GM19372 (cell line): Measurements from ENCODE around the gene ODF2.
"Not testable (repeated sequence)": the region's sequence is repeated elsewhere in the genome, so short reads cannot be mapped to it uniquely, and the experiment has no call there.

Experiments used
- ATAC-seq: cut with Tn5 transposase; IDR thresholded peaks from one replicate; pipeline ENCODE4 v1.9.1; 2021; ENCODE audit warnings: mild to moderate bottlenecking, low read depth, moderate library complexity; ENCODE audit not compliant: unreplicated experiment

ODF2 gene

DNA sequence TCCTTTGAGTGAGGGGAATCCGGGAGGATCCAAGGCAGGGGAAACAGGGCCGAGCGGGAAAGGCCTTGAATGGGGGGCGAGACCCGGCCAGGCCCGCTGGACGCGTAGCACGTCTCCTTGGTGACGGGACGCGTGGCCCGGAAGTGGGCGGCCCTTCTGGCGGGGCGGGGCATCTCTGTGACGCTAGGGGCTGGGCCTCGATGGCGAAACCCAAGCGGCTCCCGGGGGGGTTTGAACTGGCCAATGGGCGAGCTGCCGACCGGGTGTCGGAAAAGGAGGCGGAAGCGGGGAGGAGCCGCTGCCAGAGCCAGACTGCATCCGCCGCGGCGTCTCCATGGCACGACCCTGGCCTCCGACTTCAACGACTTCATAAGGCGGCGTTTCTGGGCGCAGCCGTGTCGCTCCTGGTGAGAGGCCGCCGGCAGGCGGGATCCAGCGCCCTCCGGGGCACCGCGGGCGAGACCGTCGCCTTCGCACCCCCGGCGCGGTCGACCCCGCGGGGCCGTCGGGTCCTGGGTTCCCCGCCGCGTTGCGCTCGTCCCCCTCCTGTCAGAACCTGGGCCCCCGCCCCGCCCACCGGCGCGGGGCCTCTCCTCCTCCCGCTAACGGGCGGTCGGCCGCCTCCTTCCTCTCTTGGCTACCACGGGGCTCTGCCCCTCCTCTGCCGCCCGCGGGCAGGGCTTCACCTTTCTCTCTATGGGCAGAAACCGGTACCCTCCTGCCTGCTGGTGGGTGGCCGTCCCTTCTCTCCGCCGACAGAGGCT, at the start of gene ODF2:
Gene ODF2 (plus strand): TSS at position 158 of the 764 bp plus-strand sequence. CDS start 86 bp downstream, at position 244.
- peak; percentile 89 for ATAC-seq

DNA sequence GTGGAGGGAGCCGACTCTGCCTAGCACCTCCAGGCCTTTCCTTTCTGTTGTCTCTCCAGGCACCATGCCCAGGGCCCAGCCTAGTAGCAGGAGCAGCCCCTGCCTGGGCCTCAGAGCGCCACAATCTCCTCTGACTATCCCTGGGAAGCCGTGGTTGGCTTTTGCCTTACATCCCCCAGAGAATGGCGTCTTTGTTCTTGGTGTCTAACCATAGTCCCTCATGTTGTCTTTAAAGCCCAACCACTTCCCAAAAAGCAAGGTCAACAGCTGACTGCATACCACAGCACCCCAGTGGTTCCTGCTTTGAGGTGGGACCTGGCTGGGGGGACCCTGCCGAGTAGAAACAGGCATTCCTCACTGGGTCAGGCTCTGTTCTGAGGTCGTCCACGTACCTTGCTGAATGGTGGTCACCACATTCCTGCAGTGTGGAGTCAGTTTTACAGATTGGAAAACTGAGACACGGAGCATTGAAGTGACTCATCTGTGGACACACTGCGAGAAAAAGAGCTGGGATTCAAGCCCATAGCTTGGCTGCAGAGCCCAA, 48.9 kb upstream of the ODF2 start:
- no peak for ATAC-seq

DNA sequence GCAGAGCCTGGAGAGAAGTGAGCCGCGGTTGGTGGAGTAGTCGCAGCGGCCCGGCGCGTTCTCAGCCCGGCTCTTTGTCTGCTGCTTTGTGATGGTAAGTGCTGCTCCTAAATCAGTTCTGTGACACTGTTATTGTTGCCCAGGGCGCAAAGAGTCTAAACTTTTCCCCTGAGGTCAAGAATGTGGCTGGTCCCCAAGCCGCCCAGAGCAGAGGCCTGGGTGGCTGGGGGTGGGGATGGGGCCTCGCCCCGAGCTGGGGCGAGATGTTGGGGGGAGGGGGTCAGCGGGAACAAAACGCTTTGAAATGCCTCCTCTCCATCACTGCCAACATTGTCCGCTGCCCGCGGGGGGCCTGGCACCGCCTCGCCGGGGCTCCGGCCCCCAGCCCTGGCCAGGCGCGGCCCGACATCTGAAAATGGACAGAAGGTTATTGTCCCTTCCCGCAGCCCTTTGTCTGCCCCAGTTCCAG, 46.8 kb upstream of the ODF2 start:
- ATAC-seq = no peak

DNA sequence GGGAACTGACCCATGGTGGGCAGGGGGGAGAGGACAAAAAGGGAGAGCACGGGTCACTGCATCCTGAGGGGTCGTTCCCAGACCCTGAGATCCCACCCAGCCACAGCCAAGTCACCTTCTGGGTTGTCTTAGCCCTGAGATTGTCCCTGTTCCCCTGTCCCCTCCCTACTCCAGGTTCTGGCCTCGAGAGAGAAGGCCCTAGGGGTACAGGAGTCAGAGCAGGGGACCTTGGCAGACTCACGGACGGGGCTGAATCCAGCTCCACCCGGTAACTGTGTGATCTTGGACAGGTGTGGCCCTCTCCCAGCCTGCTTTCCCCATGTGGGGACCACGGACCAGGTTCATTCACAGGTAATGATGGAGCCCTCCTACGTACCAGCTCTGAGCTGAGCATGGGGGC, 46.4 kb upstream of the ODF2 start:
- ATAC-seq = no peak

DNA sequence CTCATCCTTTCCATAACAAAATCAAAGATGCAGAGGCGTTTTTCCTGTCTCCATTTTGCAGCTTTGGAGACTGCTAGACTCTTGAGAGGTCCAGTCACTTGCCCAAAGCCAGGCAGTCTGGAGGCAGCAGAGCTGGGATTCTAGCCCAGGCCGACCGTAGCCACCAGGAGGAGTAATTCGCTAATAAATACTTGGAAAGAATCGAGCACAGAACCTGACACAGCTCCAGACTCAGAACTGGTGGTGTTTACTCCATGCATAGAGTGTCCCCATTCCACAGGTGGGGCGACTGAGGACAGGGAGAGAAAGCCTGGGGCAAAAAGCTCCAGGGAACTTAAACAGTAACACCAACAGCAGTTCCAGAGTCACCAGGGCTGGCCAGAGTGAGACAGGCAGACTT, 45.8 kb upstream of the ODF2 start:
- ATAC-seq = no peak

DNA sequence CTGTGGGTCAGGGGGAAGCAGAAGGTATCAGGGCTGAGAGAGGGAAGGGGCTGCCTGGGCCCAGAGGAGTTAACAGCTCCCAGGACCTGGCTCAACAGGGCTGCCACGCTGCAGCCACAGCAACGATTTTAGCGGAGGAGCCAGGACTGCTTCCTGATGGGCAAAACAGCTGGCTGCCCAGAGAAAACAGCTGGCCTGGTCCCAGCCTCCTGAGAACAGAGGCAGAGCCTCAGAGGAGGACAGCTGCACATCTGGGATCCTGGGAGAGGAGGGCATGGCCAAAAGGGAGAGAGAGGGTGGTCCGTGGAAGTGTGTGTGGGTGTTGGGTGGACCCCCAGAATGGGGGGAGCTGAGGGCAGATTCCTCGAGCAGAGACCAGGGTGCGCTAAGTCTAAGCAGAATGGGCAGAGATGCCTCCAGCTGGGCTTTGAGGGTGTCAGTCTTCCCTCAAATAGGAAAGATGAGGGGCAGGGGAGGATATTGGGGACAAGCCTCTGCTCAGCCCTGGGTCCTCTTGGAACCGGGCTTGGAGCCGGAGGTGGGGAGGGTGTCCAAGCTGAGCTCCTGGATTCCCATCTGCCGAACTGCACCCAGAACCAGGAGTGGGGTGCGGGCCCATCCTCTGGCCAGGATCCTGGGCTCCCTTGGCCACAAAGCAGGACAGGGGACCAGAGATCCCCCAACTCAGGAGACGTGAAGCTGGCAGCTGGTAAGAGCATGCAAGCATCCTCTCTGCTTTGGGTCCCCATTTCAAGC, 44.3 kb upstream of the ODF2 start:
- ATAC-seq = no peak

DNA sequence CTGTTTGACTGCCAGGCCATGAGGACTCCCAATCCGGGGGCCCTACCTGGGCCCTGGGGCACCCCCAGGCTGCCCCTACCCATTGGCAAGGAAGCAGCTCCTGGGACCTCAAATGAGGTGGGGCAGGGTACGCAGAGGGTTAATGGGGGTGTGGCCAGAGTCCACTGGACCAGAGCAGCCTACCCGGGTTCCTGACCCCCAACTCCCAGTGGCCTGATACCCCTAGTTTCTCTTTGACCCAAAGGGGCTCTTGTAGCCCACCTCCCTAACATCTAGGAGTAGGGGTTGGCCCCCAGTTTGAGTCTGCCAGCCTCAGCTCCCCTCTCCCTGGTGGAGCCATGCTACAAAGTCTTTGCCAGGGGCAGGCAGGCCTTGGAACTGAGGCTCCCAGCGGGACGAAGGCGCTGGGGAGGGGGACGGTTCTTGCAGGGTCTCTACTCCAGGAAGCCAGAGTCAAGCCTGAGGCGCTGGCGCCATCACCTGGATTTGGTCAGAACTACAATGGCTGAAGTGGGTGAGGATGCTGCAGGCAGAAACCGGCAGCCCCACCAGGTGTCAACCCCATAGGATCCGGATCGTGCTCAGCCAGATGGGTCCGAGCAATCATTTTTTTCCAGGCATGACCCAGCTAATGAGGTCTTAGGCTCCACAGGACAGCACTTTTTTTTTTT, 43.6 kb upstream of the ODF2 start:
- ATAC-seq = no peak

DNA sequence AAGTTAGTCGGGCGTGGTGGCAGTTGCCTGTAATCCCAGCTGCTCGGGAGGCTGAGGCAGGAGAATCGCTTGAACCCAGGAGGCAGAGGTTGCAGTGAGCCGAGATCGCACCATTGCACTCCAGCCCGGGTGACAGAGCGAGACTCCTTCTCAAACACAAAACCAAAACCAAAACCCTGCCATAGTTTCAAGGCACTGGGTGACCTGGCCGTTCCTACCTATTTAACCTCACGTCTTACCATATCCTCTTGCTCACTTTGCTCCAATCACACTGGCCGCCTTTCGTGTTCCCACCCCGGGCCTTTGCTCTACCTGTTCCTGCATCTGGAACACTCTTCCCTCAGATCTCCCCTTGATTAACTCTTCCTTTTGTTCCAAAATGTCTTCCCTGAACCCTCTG, 42.1 kb upstream of the ODF2 start:
- ATAC-seq = not testable (repeated sequence)

DNA sequence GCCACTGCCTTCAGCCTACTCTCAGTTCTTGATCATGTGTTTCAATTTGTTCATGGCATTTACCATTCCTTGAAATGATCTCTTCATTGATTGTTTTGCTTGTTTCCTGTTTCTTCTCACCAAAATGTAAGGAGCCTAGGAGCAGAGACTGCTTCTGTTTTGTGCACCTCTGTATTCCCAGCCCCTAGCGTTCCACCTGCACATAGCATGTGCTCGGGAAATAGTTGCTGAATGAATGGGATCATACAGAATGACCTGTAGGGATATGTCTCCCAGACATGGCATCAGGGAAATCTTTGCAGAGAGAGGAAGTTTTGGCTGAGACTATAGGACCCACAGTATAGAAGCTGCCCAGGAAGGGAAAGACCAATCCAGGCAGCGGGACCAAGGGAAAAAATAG, 41.3 kb upstream of the ODF2 start:
- ATAC-seq = no peak

DNA sequence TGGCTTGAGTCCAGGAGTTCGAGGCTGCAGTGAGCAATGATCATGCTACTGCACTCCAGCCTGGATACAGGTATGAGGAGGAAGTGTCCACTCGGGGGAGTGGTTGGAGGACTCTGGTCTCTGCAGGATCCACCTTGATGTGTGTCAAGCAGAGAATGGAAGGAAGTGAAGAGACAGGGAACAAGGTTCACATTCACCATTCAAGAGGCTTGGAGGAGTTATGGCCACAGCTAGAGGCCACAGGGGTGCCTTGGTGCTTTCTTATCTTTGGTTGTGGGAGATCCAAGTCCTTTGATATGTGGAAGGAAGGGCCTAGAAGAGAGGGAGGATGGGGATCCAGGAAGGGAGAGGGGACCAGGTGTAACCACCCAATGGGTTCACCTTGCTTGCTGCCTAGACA, 40.5 kb upstream of the ODF2 start:
- ATAC-seq = no peak

DNA sequence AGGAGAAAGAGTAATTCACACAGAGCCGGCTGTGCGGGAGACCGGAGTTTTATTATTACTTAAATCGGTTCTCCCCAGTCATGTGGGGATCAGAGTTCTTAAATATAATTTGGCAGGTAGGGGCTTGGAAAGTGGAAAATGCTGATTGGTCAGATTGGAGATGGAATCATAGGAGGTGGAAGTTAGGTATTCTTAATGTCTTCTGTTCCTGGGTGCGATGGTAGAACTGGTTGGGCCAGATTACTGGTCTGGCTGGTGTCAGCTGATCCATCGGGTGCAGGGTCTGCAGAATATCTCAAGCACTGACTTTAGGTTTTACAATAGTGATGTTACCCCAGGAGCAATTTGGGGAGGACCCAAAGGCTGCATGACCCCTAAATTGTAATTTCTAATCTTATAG, 39.8 kb upstream of the ODF2 start:
- no peak for ATAC-seq

DNA sequence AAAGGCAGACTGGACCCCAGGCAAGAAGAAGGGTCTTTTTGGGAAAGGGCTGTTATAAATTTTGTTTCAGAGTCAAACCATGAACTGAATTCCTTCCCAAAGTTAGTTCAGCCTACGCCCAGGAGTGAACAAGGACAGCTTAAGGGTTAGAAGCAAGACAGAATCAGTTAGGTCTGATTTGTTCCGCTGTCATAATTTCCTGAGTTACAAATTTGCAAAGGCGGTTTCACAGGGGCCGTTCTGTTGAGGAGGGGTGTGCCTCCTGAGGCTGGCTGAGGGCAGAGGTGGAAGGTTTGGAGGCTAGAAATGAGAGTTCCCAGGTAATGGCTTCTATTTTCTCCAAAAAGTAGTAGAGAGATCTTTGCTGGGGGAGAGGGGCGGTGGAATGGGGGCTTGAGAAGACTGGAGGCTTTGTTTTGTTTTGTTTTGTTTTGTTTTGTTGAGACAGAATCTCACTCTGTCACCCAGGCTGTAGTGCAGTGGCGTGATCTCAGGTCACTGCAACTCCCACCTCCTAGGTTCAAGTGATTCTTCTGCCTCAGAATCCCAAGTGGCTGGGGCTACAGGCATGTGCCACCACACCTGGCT, 39.3 kb upstream of the ODF2 start:
- ATAC-seq = no peak

DNA sequence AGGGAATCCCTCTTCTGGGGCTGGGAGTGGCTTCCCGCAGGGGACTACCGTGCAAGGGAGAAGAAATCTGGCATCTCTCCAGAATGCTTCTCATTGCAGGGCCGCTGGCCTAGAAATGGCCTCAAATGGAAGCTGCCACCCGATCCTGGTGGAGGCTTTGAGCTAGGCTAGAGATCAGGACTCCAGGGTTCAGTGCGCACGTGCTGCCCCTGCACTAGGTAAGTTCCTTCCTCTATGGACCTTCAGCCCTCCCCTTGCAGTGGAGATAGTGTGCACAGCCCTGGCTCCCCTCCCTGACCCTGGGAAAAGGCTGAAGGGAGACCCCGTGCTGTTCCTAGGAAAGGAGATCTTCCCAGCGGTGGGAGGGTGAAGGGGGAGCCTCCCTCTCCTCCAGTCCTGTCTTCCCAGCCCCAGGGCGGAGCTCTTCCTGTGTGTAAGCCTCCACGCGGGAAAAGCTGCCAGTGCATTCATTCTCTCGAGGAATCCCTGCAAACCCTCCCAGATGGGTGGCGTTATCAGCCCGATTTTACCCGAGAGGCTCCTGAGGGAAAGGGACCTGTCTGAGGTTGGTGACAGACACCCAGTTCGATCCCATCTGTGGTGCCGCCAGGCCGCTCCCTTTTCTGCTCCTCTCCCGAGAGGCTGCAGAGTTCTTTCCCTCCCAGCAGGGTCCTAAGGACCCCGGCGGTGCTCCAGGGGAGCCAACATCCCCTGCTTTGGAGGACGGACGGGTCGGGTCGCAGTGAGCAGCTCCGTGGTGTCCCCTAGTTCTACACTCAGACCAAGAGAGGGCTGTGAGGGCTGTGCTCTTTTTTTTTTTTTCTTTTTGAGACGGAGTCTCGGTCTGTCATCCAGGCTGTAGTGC, 36.5 kb upstream of the ODF2 start:
- no peak for ATAC-seq

DNA sequence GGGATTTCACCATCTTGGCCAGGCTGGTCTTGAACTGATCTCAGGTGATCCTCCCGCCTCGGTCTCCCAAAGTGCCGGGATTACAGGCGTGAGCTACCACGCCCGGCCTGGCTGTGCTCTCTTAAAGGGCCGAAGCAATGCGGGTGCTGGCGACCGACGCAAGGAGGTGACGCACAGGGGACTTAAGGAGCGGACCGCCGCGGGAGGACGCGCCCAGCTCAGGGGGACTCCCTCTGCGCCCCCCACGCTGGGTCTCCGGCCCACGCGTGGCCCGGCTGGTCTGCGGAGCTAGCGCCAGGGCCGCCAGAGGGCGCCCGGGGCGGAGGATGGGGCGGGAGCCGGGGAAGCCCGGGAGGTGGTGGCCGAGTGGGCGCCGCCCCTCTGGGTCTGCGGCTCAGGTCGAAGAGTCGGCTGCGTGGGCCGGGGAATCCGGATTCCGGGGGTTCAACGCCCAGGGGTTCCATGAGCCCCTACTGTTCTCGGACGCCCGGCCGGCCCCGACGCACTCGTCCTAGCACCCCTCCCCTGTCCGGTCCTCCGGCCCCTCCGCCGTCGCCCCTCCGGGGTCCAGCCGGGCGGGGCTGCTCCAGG, 35.7 kb upstream of the ODF2 start:
- ATAC-seq = peak; percentile 69

DNA sequence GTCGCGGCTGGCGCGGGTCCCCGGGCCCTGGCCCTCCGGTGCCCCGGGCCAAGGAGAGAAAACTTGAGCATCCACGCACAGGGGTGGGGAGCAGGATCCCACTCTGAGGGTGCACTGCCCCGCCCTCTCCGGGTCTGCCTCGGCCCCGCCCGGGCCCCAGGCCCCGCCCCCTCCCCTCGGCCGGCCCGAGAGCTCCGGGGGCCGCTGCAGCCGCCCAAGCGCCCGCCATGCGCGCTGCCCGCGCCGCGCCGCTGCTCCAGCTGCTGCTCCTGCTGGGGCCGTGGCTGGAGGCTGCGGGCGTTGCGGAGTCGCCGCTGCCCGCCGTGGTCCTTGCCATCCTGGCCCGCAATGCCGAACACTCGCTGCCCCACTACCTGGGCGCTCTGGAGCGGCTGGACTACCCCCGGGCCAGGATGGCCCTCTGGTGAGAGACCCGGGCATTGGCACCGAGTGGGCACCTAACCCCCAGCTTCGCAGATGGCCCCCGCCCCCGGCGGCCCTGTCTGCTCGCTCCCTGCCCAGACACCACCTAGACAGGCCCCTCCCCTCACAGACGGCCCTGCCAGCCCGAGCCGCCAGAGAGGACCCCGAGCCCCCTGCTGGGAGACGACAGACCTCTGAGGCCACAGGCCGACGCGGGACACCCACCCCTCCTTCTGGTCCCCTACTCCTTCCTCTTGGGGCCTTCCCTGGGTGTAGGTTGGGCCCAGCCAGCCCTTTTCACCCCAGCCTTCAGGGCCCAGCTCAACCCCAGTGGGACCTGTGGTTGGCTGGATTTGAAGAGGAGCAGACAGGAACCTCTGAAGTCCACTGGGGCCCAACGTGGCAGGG, 34.9 kb upstream of the ODF2 start, which contains the start of gene CERCAM:
Gene CERCAM (plus strand): TSS at position 207 of the 831 bp plus-strand sequence. CDS start 21 bp downstream, at position 228.
- peak; percentile 66 for ATAC-seq

DNA sequence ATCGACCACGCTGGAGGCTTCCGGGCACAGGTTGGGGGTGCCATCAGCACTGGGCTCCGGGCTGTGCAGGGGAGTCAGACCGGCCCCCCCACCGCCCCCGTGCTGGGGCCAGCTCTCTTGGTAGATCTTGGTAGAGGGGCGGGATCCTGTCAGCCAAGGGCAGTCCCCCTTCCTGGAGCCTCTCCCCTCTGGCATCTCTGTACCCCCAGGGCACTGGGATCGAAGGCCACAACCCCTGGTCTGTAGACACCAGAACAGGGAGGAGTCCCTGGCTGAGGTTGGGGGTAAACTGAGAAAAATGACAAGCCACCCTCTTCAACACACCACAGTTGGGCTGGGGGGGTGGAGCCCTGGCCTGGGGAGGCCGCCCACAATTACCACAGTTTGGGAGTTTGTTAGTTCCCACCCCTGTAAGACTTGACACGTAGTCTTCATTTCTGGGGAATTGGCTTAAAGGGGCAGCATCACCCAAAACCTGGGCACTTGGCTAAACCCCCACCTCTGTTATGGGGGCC, 34.3 kb upstream of the ODF2 start:
- no peak for ATAC-seq

DNA sequence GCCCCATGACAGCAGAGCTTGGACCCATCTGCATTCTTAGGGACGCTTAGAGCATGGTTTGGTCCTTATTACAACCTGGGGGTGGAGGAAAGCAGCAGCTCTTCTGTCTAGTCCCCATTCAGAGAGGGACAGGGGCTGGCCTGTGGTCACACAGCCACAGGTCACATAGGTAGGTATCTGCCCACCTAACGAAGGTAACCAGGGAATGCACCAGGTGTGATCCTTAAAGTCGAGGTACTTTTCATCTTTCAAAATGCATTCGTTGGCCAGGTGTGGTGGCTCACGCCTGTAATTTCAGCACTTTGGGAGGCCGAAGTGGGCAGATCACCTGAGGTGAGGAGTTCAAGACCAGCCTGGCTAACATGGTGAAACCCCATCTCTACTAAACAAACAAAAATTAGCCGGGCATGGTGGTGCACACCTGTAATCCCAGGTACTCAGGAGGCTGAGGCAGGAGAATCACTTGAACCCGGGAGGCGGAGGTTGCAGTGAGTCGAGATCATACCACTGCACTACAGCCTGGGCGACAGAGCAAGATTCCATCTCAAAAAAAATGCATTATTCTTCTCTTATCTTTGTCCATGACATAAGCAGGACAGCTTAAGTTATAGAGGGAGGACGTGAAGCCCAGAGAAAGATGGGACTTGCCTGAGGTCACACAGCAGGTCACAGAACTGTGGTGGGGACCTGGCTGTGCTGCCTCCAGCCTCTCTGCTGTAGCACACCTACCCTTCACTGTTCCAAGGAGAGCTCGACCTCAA, 33.6 kb upstream of the ODF2 start:
- not testable (repeated sequence) for ATAC-seq
